Measurements from ENCODE around the gene NAGK.
A peak's percentile ranks its signal among the peaks of the same experiment; 100 is the strongest.
"Not testable (repeated sequence)": the region's sequence is repeated elsewhere in the genome, so short reads cannot be mapped to it uniquely, and the experiment has no call there.

The NAGK gene

GRCh38 chr2:71069376-71069775, 928 bp downstream of the NAGK start:
- DNase-seq (ENCODE audit: low read depth) = no peak

- no peak for DNase-seq (ENCODE audit: low read depth)
These were observed 2.0 kb downstream of the NAGK start for GRCh38 chr2:71070294-71071093.

- DNase-seq (ENCODE audit: low read depth) = no peak
These were observed 3.4 kb downstream of the NAGK start for GRCh38 chr2:71071681-71072398.

- DNase-seq (ENCODE audit: low read depth) = no peak
These were observed 4.0 kb downstream of the NAGK start for GRCh38 chr2:71072492-71072891.

GRCh38 chr2:71073475-71073874, 5.0 kb downstream of the NAGK start:
- DNase-seq (ENCODE audit: low read depth) = no peak

GRCh38 chr2:71074893-71075395, 6.5 kb downstream of the NAGK start:
- no peak for DNase-seq (ENCODE audit: low read depth)

GRCh38 chr2:71078624-71079023, 10.2 kb downstream of the NAGK start:
- DNase-seq (ENCODE audit: low read depth) = no peak

GRCh38 chr2:71082402-71083252, 14.2 kb downstream of the NAGK start:
- DNase-seq (ENCODE audit: low read depth) = no peak

- DNase-seq (ENCODE audit: low read depth) = not testable (repeated sequence)
These were observed 14.8 kb downstream of the NAGK start for GRCh38 chr2:71083297-71083696.

GRCh38 chr2:71083752-71084312, 15.4 kb downstream of the NAGK start:
- not testable (repeated sequence) for DNase-seq (ENCODE audit: low read depth)

GRCh38 chr2:71085325-71086003, 17.0 kb downstream of the NAGK start:
- DNase-seq (ENCODE audit: low read depth) = not testable (repeated sequence)

GRCh38 chr2:71089475-71089874, 21.0 kb downstream of the NAGK start:
- not testable (repeated sequence) for DNase-seq (ENCODE audit: low read depth)

- not testable (repeated sequence) for DNase-seq (ENCODE audit: low read depth)
These were observed 23.4 kb downstream of the NAGK start for GRCh38 chr2:71091808-71092207.

- DNase-seq (ENCODE audit: low read depth) = not testable (repeated sequence)
These were observed 24.2 kb downstream of the NAGK start for GRCh38 chr2:71092491-71093260.

- peak; percentile 11 for DNase-seq (ENCODE audit: low read depth)
These were observed 31.9 kb downstream of the NAGK start for GRCh38 chr2:71100195-71100964.

- peak; percentile 55 for DNase-seq (ENCODE audit: low read depth)
These were observed 33.2 kb downstream of the NAGK start for GRCh38 chr2:71101656-71102055.

GRCh38 chr2:71102981-71103681, 34.7 kb downstream of the NAGK start:
- DNase-seq (ENCODE audit: low read depth) = no peak

GRCh38 chr2:71103809-71104208, 35.4 kb downstream of the NAGK start:
- DNase-seq (ENCODE audit: low read depth) = no peak

- DNase-seq (ENCODE audit: low read depth) = not testable (repeated sequence)
These were observed 38.0 kb downstream of the NAGK start for GRCh38 chr2:71106463-71106862.
